ENCODE measurements around the gene PTGR3. TPM values are rescaled to one million over a fixed set of nuclear protein-coding genes. Genes with fewer than 3 reads are reported as not detected.

PTGR3 gene
- total RNA-seq: 10 to 100 TPM; 15.7 to 23.0 (median 18.8) TPM
- polyA plus RNA-seq: 10 to 100 TPM in 1 of 2 donors, 1 to 10 TPM in 1; 7.2 to 10.9 TPM

- Histone ChIP-seq H3K27ac (peak within 1 kb of the TSS; percentile 94 to 98 (median 97)), H3K9me3 (no peaks in the 10 kb centered on the region), H3K36me3 (no peaks in the 10 kb centered on the region), H3K4me1 (peaks cover 8 to 45% (median 18%) of the 10 kb centered on the region in 3 donors), H3K27me3 (no peaks in the 10 kb centered on the region), H3K4me3 (peak within 1 kb of the TSS; percentile 72 to 95 (median 91))
- TF ChIP-seq CTCF (IDR thresholded peaks at IDR 0.05): no peak
- DNase-seq: peak; percentile 82 to 89 (median 86)
- 0% methylated on average over 66 to 86 of the region's 88 CpGs for WGBS, 2 donors
- no peak for FAIRE-seq
- intact Hi-C loops (cut with DNase I): no loop called here
- peak; percentile 51 to 69 (median 54) for ATAC-seq
These were observed at the start of gene PTGR3 for GRCh38 chr18:75209129-75209950. Gene PTGR3, minus strand, starts transcription at chr18:75209139. Its CDS starts 81 bp downstream, at chr18:75209058.

GRCh38 chr18:75257605-75258004, 48.7 kb upstream of the PTGR3 start:
- 74 to 77% methylated on average over 14 of the region's 14 CpGs for WGBS, 2 donors
- no peaks in the 10 kb centered on the region for H3K36me3 ChIP-seq
- FAIRE-seq (no peak), ATAC-seq (peak in 1 of 4 donors; percentile 17), DNase-seq (no peak)
- H3K4me3 ChIP-seq: no peak overlapping the region
- H3K27me3 ChIP-seq: no peaks in the 10 kb centered on the region
- TF ChIP-seq CTCF (IDR thresholded peaks at IDR 0.05): no peak
- intact Hi-C loops (cut with DNase I): no loop called here
- H3K4me1 ChIP-seq: peaks cover 0 to 16% (median 4%) of the 10 kb centered on the region in 3 donors
- H3K9me3 ChIP-seq: no peaks in the 10 kb centered on the region
- peak overlapping the region in 1 of 4 donors; percentile 12 for H3K27ac ChIP-seq

- DNase-seq (no peak), ATAC-seq (no peak), FAIRE-seq (no peak)
- Histone ChIP-seq H3K27ac (no peak overlapping the region), H3K4me1 (peaks cover 0 to 21% (median 4%) of the 10 kb centered on the region in 3 donors), H3K27me3 (no peaks in the 10 kb centered on the region), H3K9me3 (no peaks in the 10 kb centered on the region), H3K36me3 (no peaks in the 10 kb centered on the region), H3K4me3 (no peak overlapping the region)
- no peak for TF ChIP-seq CTCF (IDR thresholded peaks at IDR 0.05)
- intact Hi-C loops (cut with DNase I): no loop called here
These were observed 47.4 kb upstream of the PTGR3 start for GRCh38 chr18:75256376-75256775.

GRCh38 chr18:75255094-75255493, 46.2 kb upstream of the PTGR3 start:
- H3K36me3 ChIP-seq: no peaks in the 10 kb centered on the region
- intact Hi-C loops (cut with DNase I): no loop called here
- no peaks in the 10 kb centered on the region for H3K27me3 ChIP-seq
- H3K9me3 ChIP-seq: no peaks in the 10 kb centered on the region
- no peak for TF ChIP-seq CTCF (IDR thresholded peaks at IDR 0.05)
- WGBS, 2 donors: 91% methylated on average over 3 of the region's 3 CpGs
- peaks cover 0 to 21% (median 4%) of the 10 kb centered on the region in 3 donors for H3K4me1 ChIP-seq
- no peak overlapping the region for H3K27ac ChIP-seq
- no peak for FAIRE-seq
- H3K4me3 ChIP-seq: no peak overlapping the region
- DNase-seq: no peak
- no peak for ATAC-seq

GRCh38 chr18:75253784-75254183, 44.8 kb upstream of the PTGR3 start:
- Histone ChIP-seq H3K36me3 (no peaks in the 10 kb centered on the region), H3K4me1 (peaks cover 0 to 21% (median 4%) of the 10 kb centered on the region in 3 donors), H3K9me3 (no peaks in the 10 kb centered on the region), H3K27me3 (no peaks in the 10 kb centered on the region), H3K27ac (no peak overlapping the region), H3K4me3 (no peak overlapping the region)
- intact Hi-C loops (cut with DNase I): no loop called here
- WGBS, 2 donors: 77 to 85% methylated on average over 4 of the region's 4 CpGs
- ATAC-seq (peak in 2 of 4 donors; percentile 35 to 38), FAIRE-seq (no peak), DNase-seq (no peak)
- TF ChIP-seq CTCF (IDR thresholded peaks at IDR 0.05): no peak

Measured in pancreas (tissue), 10 donors.